Neural progenitor cell (in vitro differentiated cells): ENCODE measurements around the gene AP2A2.

Experiments used
- EZH2phosphoT487 ChIP-seq: fragments of 200-600 bp; sonication (generic); IDR thresholded peaks from 2 replicates; pipeline ENCODE4 v1.6.1; 2017; ENCODE audit warnings: antibody characterized with exemption
- TF ChIP-seq, protein P1 (sequence below): fragments of 200-600 bp; sonication (generic); IDR thresholded peaks from 2 replicates; pipeline ENCODE4 v1.5.1; 2017; ENCODE audit warnings: antibody characterized with exemption, mild to moderate bottlenecking

DNA sequence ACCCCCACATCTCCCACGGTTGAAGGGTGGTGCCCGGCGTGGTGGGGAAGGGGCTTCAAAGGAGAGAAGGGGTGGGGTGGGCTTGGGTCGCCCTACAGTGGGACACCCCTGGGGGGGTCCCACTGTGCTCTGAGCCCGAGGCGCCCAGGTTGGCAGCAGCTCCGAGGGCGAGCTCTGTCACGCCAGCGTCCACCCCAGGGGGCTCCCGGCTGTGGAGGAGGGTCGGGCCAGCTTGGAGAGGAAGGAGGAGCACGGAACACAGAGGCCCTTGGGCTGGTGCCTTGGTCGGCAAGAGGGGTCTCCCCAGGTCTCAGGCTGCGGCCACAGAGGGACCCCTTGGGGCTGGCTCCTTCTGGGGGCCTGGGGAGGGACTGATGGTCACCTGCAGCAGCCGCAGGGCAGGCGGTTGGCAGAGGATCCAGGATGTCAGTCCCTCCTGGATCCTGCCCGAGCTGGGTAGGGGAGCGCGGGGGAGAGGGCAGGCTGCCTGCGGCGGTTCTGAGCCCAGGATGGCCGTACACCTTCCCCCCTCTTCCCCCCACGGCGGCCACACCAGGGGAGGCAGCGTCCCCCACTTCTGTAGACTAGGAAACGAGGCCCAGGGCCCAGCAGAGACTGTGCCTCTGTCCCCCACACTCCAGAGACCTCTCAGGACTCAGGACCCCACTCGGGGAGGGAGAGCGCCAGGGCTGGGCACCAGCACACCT is 110.1 kb downstream of the AP2A2 start:
- TF ChIP-seq, protein P1, sequence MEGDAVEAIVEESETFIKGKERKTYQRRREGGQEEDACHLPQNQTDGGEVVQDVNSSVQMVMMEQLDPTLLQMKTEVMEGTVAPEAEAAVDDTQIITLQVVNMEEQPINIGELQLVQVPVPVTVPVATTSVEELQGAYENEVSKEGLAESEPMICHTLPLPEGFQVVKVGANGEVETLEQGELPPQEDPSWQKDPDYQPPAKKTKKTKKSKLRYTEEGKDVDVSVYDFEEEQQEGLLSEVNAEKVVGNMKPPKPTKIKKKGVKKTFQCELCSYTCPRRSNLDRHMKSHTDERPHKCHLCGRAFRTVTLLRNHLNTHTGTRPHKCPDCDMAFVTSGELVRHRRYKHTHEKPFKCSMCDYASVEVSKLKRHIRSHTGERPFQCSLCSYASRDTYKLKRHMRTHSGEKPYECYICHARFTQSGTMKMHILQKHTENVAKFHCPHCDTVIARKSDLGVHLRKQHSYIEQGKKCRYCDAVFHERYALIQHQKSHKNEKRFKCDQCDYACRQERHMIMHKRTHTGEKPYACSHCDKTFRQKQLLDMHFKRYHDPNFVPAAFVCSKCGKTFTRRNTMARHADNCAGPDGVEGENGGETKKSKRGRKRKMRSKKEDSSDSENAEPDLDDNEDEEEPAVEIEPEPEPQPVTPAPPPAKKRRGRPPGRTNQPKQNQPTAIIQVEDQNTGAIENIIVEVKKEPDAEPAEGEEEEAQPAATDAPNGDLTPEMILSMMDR = no peak
- no peak for TF ChIP-seq EZH2phosphoT487
